ENCODE results near the gene TF. TPM values are rescaled to one million over a fixed set of nuclear protein-coding genes. Genes with fewer than 3 reads are reported as not detected.

The TF gene
- total RNA-seq, 1 experiment from 2014 or later = 1.6 TPM

- Histone ChIP-seq H3K79me2 (ENCODE audit: low read length) (no peaks in the 10 kb centered on the region), H3K4me1 (ENCODE audit: low read length) (no peaks in the 10 kb centered on the region), H3K36me3 (ENCODE audit: insufficient read depth, low read length) (no peaks in the 10 kb centered on the region), H3K4me2 (ENCODE audit: low read depth, low read length, poor library complexity, severe bottlenecking) (no peak overlapping the region), H3K9ac (ENCODE audit: low read length) (no peak overlapping the region), H3K27me3 (ENCODE audit: low read length) (no peaks in the 10 kb centered on the region), H4K20me1 (ENCODE audit: insufficient read depth, low read depth, low read length) (no peaks in the 10 kb centered on the region), H3K27ac (ENCODE audit: low read length) (no peak overlapping the region), H3K9me3 (ENCODE audit: low read length) (no peaks in the 10 kb centered on the region), H3K4me3 (ENCODE audit: low read length) (no peak overlapping the region), H3K9me2 (replicated peaks; ENCODE audit: insufficient read depth, low read length) (no peaks in the 10 kb centered on the region), H2AFZ (ENCODE audit: low read length) (no peak overlapping the region)
- peak; percentile 10 for DNase-seq
Observed at GRCh38 chr3:133749427-133750258, 3.5 kb downstream of the TF start.

- Histone ChIP-seq H3K4me3 (ENCODE audit: low read length) (no peak overlapping the region), H3K9me2 (replicated peaks; ENCODE audit: insufficient read depth, low read length) (no peaks in the 10 kb centered on the region), H3K27me3 (ENCODE audit: low read length) (no peaks in the 10 kb centered on the region), H4K20me1 (ENCODE audit: insufficient read depth, low read depth, low read length) (no peaks in the 10 kb centered on the region), H3K9ac (ENCODE audit: low read length) (no peak overlapping the region), H3K27ac (ENCODE audit: low read length) (no peak overlapping the region), H3K4me1 (ENCODE audit: low read length) (no peaks in the 10 kb centered on the region), H3K4me2 (ENCODE audit: low read depth, low read length, poor library complexity, severe bottlenecking) (no peak overlapping the region), H3K36me3 (ENCODE audit: insufficient read depth, low read length) (no peaks in the 10 kb centered on the region), H3K79me2 (ENCODE audit: low read length) (no peaks in the 10 kb centered on the region), H2AFZ (ENCODE audit: low read length) (no peak overlapping the region), H3K9me3 (ENCODE audit: low read length) (no peaks in the 10 kb centered on the region)
- no peak for DNase-seq
Observed at GRCh38 chr3:133750259-133750656, 4.1 kb downstream of the TF start.

- no peaks in the 10 kb centered on the region for H3K27me3 ChIP-seq (ENCODE audit: low read length)
- H3K36me3 ChIP-seq (ENCODE audit: insufficient read depth, low read length) = no peaks in the 10 kb centered on the region
- no peaks in the 10 kb centered on the region for H3K9me3 ChIP-seq (ENCODE audit: low read length)
Observed at GRCh38 chr3:133753107-133753778, 7.0 kb downstream of the TF start.

DNA sequence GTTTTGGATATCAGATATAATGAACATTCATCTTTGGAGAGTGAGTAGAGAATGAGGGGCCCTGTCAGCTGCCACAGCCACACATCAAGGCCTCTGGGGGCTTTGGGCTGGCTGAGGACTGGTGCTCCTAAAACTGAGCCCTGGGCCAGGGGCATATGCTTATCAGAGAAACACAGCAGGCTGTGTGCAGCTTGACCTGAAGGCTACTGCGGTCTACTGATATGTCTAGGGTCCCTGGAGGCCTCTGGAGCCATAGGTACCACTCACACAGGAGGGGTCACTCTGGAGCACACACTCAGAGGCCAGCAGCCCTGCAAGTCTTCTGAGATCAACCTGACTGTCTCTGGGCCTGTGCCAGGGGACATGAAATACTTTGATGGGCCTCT lies 7.6 kb downstream of the TF start:
- no peaks in the 10 kb centered on the region for H3K9me2 ChIP-seq (replicated peaks; ENCODE audit: insufficient read depth, low read length)
- no peak overlapping the region for H3K4me2 ChIP-seq (ENCODE audit: low read depth, low read length, poor library complexity, severe bottlenecking)
- H3K9me3 ChIP-seq (ENCODE audit: low read length) = no peaks in the 10 kb centered on the region
- no peak for DNase-seq
- no peaks in the 10 kb centered on the region for H3K79me2 ChIP-seq (ENCODE audit: low read length)
- no peak overlapping the region for H3K4me3 ChIP-seq (ENCODE audit: low read length)
- no peak overlapping the region for H2AFZ ChIP-seq (ENCODE audit: low read length)
- no peaks in the 10 kb centered on the region for H3K4me1 ChIP-seq (ENCODE audit: low read length)
- no peaks in the 10 kb centered on the region for H4K20me1 ChIP-seq (ENCODE audit: insufficient read depth, low read depth, low read length)
- H3K27me3 ChIP-seq (ENCODE audit: low read length) = no peaks in the 10 kb centered on the region
- H3K27ac ChIP-seq (ENCODE audit: low read length) = no peak overlapping the region
- no peak overlapping the region for H3K9ac ChIP-seq (ENCODE audit: low read length)
- H3K36me3 ChIP-seq (ENCODE audit: insufficient read depth, low read length) = no peaks in the 10 kb centered on the region

More at GRCh38 chr3:133753107-133753778, 7.0 kb downstream of the TF start:
- DNase-seq = no peak
- Histone ChIP-seq H3K9ac (ENCODE audit: low read length) (no peak overlapping the region), H3K4me1 (ENCODE audit: low read length) (no peaks in the 10 kb centered on the region), H3K4me3 (ENCODE audit: low read length) (no peak overlapping the region), H3K4me2 (ENCODE audit: low read depth, low read length, poor library complexity, severe bottlenecking) (no peak overlapping the region), H3K9me2 (replicated peaks; ENCODE audit: insufficient read depth, low read length) (no peaks in the 10 kb centered on the region), H3K27ac (ENCODE audit: low read length) (no peak overlapping the region), H3K79me2 (ENCODE audit: low read length) (no peaks in the 10 kb centered on the region), H4K20me1 (ENCODE audit: insufficient read depth, low read depth, low read length) (no peaks in the 10 kb centered on the region), H2AFZ (ENCODE audit: low read length) (no peak overlapping the region)

GRCh38 chr3:133754455-133754854 lies 8.3 kb downstream of the TF start:
- Histone ChIP-seq H3K9me2 (replicated peaks; ENCODE audit: insufficient read depth, low read length) (no peaks in the 10 kb centered on the region), H3K79me2 (ENCODE audit: low read length) (no peaks in the 10 kb centered on the region), H2AFZ (ENCODE audit: low read length) (no peak overlapping the region), H3K9ac (ENCODE audit: low read length) (no peak overlapping the region), H3K36me3 (ENCODE audit: insufficient read depth, low read length) (no peaks in the 10 kb centered on the region), H3K9me3 (ENCODE audit: low read length) (no peaks in the 10 kb centered on the region), H3K27ac (ENCODE audit: low read length) (no peak overlapping the region), H3K4me1 (ENCODE audit: low read length) (no peaks in the 10 kb centered on the region), H3K4me2 (ENCODE audit: low read depth, low read length, poor library complexity, severe bottlenecking) (no peak overlapping the region), H3K4me3 (ENCODE audit: low read length) (no peak overlapping the region), H3K27me3 (ENCODE audit: low read length) (no peaks in the 10 kb centered on the region), H4K20me1 (ENCODE audit: insufficient read depth, low read depth, low read length) (no peaks in the 10 kb centered on the region)
- DNase-seq = peak; percentile 35

GRCh38 chr3:133754973-133755828 lies 9.0 kb downstream of the TF start:
- Histone ChIP-seq H3K36me3 (ENCODE audit: insufficient read depth, low read length) (no peaks in the 10 kb centered on the region), H3K27ac (ENCODE audit: low read length) (no peak overlapping the region), H3K9me3 (ENCODE audit: low read length) (no peaks in the 10 kb centered on the region), H3K9ac (ENCODE audit: low read length) (no peak overlapping the region), H4K20me1 (ENCODE audit: insufficient read depth, low read depth, low read length) (no peaks in the 10 kb centered on the region), H3K4me3 (ENCODE audit: low read length) (no peak overlapping the region), H3K79me2 (ENCODE audit: low read length) (no peaks in the 10 kb centered on the region), H2AFZ (ENCODE audit: low read length) (no peak overlapping the region), H3K9me2 (replicated peaks; ENCODE audit: insufficient read depth, low read length) (no peaks in the 10 kb centered on the region), H3K4me2 (ENCODE audit: low read depth, low read length, poor library complexity, severe bottlenecking) (no peak overlapping the region), H3K27me3 (ENCODE audit: low read length) (no peaks in the 10 kb centered on the region), H3K4me1 (ENCODE audit: low read length) (no peaks in the 10 kb centered on the region)
- no peak for DNase-seq

GRCh38 chr3:133756716-133757694 lies 10.8 kb downstream of the TF start:
- no peaks in the 10 kb centered on the region for H3K36me3 ChIP-seq (ENCODE audit: insufficient read depth, low read length)
- H3K9ac ChIP-seq (ENCODE audit: low read length) = no peak overlapping the region
- no peaks in the 10 kb centered on the region for H3K9me2 ChIP-seq (replicated peaks; ENCODE audit: insufficient read depth, low read length)
- no peaks in the 10 kb centered on the region for H3K79me2 ChIP-seq (ENCODE audit: low read length)
- H2AFZ ChIP-seq (ENCODE audit: low read length) = no peak overlapping the region
- H4K20me1 ChIP-seq (ENCODE audit: insufficient read depth, low read depth, low read length) = no peaks in the 10 kb centered on the region
- H3K4me2 ChIP-seq (ENCODE audit: low read depth, low read length, poor library complexity, severe bottlenecking) = no peak overlapping the region
- no peak for DNase-seq
- H3K9me3 ChIP-seq (ENCODE audit: low read length) = no peaks in the 10 kb centered on the region
- H3K4me3 ChIP-seq (ENCODE audit: low read length) = no peak overlapping the region
- no peaks in the 10 kb centered on the region for H3K4me1 ChIP-seq (ENCODE audit: low read length)
- no peak overlapping the region for H3K27ac ChIP-seq (ENCODE audit: low read length)
- no peaks in the 10 kb centered on the region; the same call in 1 of the 2 replicates for H3K27me3 ChIP-seq (ENCODE audit: low read length)
